ENCODE data around the gene RASGRF1. TPM values are rescaled to one million over a fixed set of nuclear protein-coding genes. Genes with fewer than 3 reads are reported as not detected.

The RASGRF1 gene
- total and polyA plus RNA-seq, 9 of the 15 experiments (the other 6 are each of a cell fraction or from before 2014, with no cell fraction given): 0.03 to 0.58 (median 0.06) TPM; not detected in 1

GRCh38 chr15:79015416-79015815 lies 75.2 kb downstream of the RASGRF1 start:
- intact Hi-C loops (cut with micrococcal nuclease): no loop called here
- DNase-seq (ENCODE audit: extremely low read depth in 1 of 4, low spot score in 3 of 4) (no peak), FAIRE-seq (no peak), ATAC-seq (no peak)
- no peaks in the 10 kb centered on the region for H3K36me3 ChIP-seq (ENCODE audit: control insufficient read depth, insufficient read depth, low read length)
- no peak overlapping the region for H3K9ac ChIP-seq (ENCODE audit: insufficient read depth in 1 of 2, low read depth in 2 of 2, low read length in 2 of 2)
- POLR2A ChIA-PET: interaction anchor here (1.1 kb wide), 1 partner anchor 16 kb away, joined by 3 read pairs; no protein-coding TSS in a partner anchor
- H3K4me2 ChIP-seq (ENCODE audit: insufficient read depth, low read length): no peak overlapping the region
- H3K4me3 ChIP-seq: no peak overlapping the region
- CTCF ChIA-PET (ENCODE audit: low intra/inter-chr PET ratio): no interaction called here
- H3K9me1 ChIP-seq (ENCODE audit: control insufficient read depth, insufficient read depth, low read length): no peaks in the 10 kb centered on the region
- H3K79me2 ChIP-seq (ENCODE audit: control insufficient read depth, insufficient read depth, low read length): no peaks in the 10 kb centered on the region
- no peaks in the 10 kb centered on the region; a peak in 1 of 5 replicates for H3K4me1 ChIP-seq (replicated peaks in 1 of 2; ENCODE audit: control insufficient read depth in 2 of 2, insufficient read depth in 2 of 2, low read length in 2 of 2)
- H3K27me3 ChIP-seq (ENCODE audit: control insufficient read depth in 2 of 2, insufficient read depth in 2 of 2, low read length in 2 of 2): peaks cover 17 to 46% of the 10 kb centered on the region in 2 experiments; a peak in 3 of 5 replicates
- TF ChIP-seq ZBTB5 (IDR thresholded peaks at IDR 0.05) (no peak), ESRRA (IDR thresholded peaks at IDR 0.05; ENCODE audit: borderline replicate concordance, low read depth) (peak; percentile 69)
- H4K20me1 ChIP-seq (replicated peaks; ENCODE audit: control insufficient read depth, insufficient read depth, low read length): peaks cover 5% of the 10 kb centered on the region; the same call in 1 of the 2 replicates
- H3K9me3 ChIP-seq (replicated peaks; ENCODE audit: control insufficient read depth, insufficient read depth, low read depth, low read length): no peaks in the 10 kb centered on the region
- WGBS (ENCODE audit: insufficient coverage, low coverage, missing lambda C conversion rate): 0% methylated on average over 3 of the region's 3 CpGs
- no peak overlapping the region for H3K27ac ChIP-seq (ENCODE audit: extremely low read depth, low read depth, low read length)
- in situ Hi-C loops (cut with MboI): no loop called here
- H2AFZ ChIP-seq (ENCODE audit: low read depth, low read length): no peak overlapping the region
- no TSS peak for BruUV-seq (replicated peaks)

- no peak overlapping the region for H2AFZ ChIP-seq (ENCODE audit: low read depth, low read length)
- H3K27ac ChIP-seq (ENCODE audit: extremely low read depth, low read depth, low read length): no peak overlapping the region
- ChIA-PET CTCF (ENCODE audit: low intra/inter-chr PET ratio) (no interaction called here), POLR2A (interaction anchor here (0.6 kb wide), 1 partner anchor 50 kb away, joined by 3 read pairs; no protein-coding TSS in a partner anchor)
- H3K4me2 ChIP-seq (ENCODE audit: insufficient read depth, low read length): no peak overlapping the region
- H3K9me3 ChIP-seq (replicated peaks; ENCODE audit: control insufficient read depth, insufficient read depth, low read depth, low read length): no peaks in the 10 kb centered on the region
- H3K9ac ChIP-seq (ENCODE audit: insufficient read depth in 1 of 2, low read depth in 2 of 2, low read length in 2 of 2): no peak overlapping the region
- no peaks in the 10 kb centered on the region for H4K20me1 ChIP-seq (replicated peaks; ENCODE audit: control insufficient read depth, insufficient read depth, low read length)
- DNase-seq (ENCODE audit: extremely low read depth in 1 of 4, low spot score in 3 of 4) (no peak), FAIRE-seq (no peak), ATAC-seq (0 out of 3 replicates have a peak, but pooled peaks have one; percentile 18)
- BruUV-seq (replicated peaks): no TSS peak
- H3K9me1 ChIP-seq (ENCODE audit: control insufficient read depth, insufficient read depth, low read length): no peaks in the 10 kb centered on the region
- H3K79me2 ChIP-seq (ENCODE audit: control insufficient read depth, insufficient read depth, low read length): no peaks in the 10 kb centered on the region
- intact Hi-C loops (cut with micrococcal nuclease) (no loop called here), in situ Hi-C loops (cut with MboI) (no loop called here)
- peaks cover 13 to 35% of the 10 kb centered on the region in 2 experiments; a peak in 3 of 5 replicates for H3K27me3 ChIP-seq (ENCODE audit: control insufficient read depth in 2 of 2, insufficient read depth in 2 of 2, low read length in 2 of 2)
- WGBS (ENCODE audit: insufficient coverage, low coverage, missing lambda C conversion rate): 15% methylated on average over 2 of the region's 2 CpGs
- peaks cover 0 to under 1% of the 10 kb centered on the region in 2 experiments; a peak in 2 of 5 replicates for H3K4me1 ChIP-seq (replicated peaks in 1 of 2; ENCODE audit: control insufficient read depth in 2 of 2, insufficient read depth in 2 of 2, low read length in 2 of 2)
- H3K36me3 ChIP-seq (ENCODE audit: control insufficient read depth, insufficient read depth, low read length): no peaks in the 10 kb centered on the region
- H3K4me3 ChIP-seq: no peak overlapping the region
- TF ChIP-seq ZNF23 (CRISPR knock-in tag; IDR thresholded peaks at IDR 0.05) (peak; percentile 62; the same call in 1 of the 2 replicates), ETV6 (IDR thresholded peaks at IDR 0.05; ENCODE audit: borderline replicate concordance in 1 of 2, low read depth in 2 of 2, low read length in 1 of 2) (no peak), ETV6 (CRISPR knock-in tag; IDR thresholded peaks at IDR 0.05; ENCODE audit: borderline replicate concordance) (no peak), ZNF384 (IDR thresholded peaks at IDR 0.05; ENCODE audit: low read depth, low read length) (no peak), CBX1 (IDR thresholded peaks at IDR 0.05; ENCODE audit: low read depth) (no peak), RBM17 (IDR thresholded peaks at IDR 0.05; ENCODE audit: borderline replicate concordance, low read depth, low read length) (no peak), BACH1 (tag; IDR thresholded peaks at IDR 0.05) (no peak), CREM (IDR thresholded peaks at IDR 0.05; ENCODE audit: low read depth) (no peak), MNT (conservative IDR thresholded peaks at IDR 0.05) (no peak), SNRNP70 (optimal IDR thresholded peaks at IDR 0.05; ENCODE audit: low read depth, low read length) (no peak)
These were observed 80.3 kb downstream of the RASGRF1 start for GRCh38 chr15:79010278-79010677.
